ENCODE measurements around the gene SNCA.

Gene SNCA

DNA sequence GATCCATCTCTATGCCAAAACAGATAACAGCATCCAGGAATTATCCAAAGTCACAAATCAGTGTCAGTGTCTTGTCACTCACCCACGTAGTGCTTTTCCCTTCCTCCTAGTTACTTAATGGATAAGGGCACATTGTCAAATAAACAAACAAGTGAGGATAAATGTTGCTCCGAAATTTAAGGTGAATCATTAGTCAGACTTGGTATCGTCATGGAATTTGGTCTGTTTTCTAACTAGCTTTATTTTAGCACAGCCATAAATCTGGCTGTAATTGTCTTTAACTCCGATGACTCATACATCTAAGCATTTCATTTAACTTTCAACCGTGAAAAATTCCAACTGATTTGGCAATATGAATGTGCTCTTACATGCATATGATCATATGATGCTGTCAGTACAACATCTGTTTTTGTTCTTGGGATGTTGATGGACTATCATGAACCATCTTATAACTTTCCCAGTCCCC is 83.3 kb downstream of the SNCA start:
- Histone ChIP-seq H3F3A (ENCODE audit: insufficient read depth, low read length) (no peaks in the 10 kb centered on the region), H3K9ac (ENCODE audit: low read length) (no peak overlapping the region), H3K36me3 (ENCODE audit: insufficient read depth, low read length) (no peaks in the 10 kb centered on the region), H3K4me3 (ENCODE audit: low read depth, low read length, poor library complexity, severe bottlenecking) (no peak overlapping the region), H3K9me3 (ENCODE audit: low read length) (no peaks in the 10 kb centered on the region), H3K4me2 (ENCODE audit: low read length) (no peak overlapping the region), H3K4me1 (ENCODE audit: insufficient read depth, low read length, severe bottlenecking) (no peaks in the 10 kb centered on the region), H4K20me1 (ENCODE audit: insufficient read depth, low read length) (no peaks in the 10 kb centered on the region), H3K27me3 (ENCODE audit: insufficient read depth, low read length) (no peaks in the 10 kb centered on the region), H2AFZ (ENCODE audit: low read length) (no peak overlapping the region), H3K79me2 (ENCODE audit: insufficient read depth, low read length) (no peaks in the 10 kb centered on the region), H3K9me2 (ENCODE audit: low read depth, low read length) (no peaks in the 10 kb centered on the region), H3K27ac (ENCODE audit: low read depth, low read length, poor library complexity, severe bottlenecking) (no peak overlapping the region)
- TF ChIP-seq, protein P1, sequence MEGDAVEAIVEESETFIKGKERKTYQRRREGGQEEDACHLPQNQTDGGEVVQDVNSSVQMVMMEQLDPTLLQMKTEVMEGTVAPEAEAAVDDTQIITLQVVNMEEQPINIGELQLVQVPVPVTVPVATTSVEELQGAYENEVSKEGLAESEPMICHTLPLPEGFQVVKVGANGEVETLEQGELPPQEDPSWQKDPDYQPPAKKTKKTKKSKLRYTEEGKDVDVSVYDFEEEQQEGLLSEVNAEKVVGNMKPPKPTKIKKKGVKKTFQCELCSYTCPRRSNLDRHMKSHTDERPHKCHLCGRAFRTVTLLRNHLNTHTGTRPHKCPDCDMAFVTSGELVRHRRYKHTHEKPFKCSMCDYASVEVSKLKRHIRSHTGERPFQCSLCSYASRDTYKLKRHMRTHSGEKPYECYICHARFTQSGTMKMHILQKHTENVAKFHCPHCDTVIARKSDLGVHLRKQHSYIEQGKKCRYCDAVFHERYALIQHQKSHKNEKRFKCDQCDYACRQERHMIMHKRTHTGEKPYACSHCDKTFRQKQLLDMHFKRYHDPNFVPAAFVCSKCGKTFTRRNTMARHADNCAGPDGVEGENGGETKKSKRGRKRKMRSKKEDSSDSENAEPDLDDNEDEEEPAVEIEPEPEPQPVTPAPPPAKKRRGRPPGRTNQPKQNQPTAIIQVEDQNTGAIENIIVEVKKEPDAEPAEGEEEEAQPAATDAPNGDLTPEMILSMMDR (IDR thresholded peaks at IDR 0.05; ENCODE audit: low read length) = no peak
- TF ChIP-seq EZH2 (IDR thresholded peaks at IDR 0.05; ENCODE audit: borderline replicate concordance, low read length) = no peak

DNA sequence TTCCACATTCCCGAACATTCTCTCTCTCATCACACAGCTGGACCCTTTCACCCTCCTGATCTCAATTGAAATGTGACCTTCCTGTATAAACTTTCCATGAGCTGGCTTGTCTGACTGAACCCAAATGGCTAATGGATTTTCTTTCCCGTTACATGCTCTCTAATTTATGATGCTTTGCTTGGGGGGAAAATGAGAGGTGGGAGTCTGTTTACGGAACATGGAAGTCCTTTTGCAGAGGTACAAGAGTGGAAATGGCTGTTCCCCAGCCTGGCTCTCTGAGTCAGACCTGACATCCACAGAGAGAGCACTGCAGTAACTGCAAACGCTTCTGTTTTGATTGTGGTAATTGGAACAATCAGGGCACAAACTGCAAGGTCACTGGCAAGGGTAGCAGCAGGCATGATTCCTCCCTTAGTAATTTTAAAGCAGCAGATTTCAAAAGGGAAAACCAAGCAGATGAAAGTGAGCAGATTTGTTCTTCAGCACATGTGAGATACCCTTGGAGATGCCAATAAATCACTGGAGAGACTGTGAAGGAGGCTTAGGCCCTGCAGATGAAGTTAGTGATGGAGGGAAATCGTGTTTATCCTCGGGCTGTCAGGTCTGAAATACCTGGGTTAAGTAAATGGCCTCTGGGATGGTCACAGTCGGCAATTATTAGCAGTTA is 83.9 kb downstream of the SNCA start:
- Histone ChIP-seq H3K4me3 (ENCODE audit: low read depth, low read length, poor library complexity, severe bottlenecking) (no peak overlapping the region), H3K36me3 (ENCODE audit: insufficient read depth, low read length) (no peaks in the 10 kb centered on the region), H2AFZ (ENCODE audit: low read length) (no peak overlapping the region), H3K9me2 (ENCODE audit: low read depth, low read length) (no peaks in the 10 kb centered on the region), H3K4me2 (ENCODE audit: low read length) (no peak overlapping the region), H3K9ac (ENCODE audit: low read length) (no peak overlapping the region), H4K20me1 (ENCODE audit: insufficient read depth, low read length) (no peaks in the 10 kb centered on the region), H3K9me3 (ENCODE audit: low read length) (no peaks in the 10 kb centered on the region), H3K27ac (ENCODE audit: low read depth, low read length, poor library complexity, severe bottlenecking) (no peak overlapping the region), H3F3A (ENCODE audit: insufficient read depth, low read length) (no peaks in the 10 kb centered on the region), H3K27me3 (ENCODE audit: insufficient read depth, low read length) (no peaks in the 10 kb centered on the region), H3K79me2 (ENCODE audit: insufficient read depth, low read length) (no peaks in the 10 kb centered on the region), H3K4me1 (ENCODE audit: insufficient read depth, low read length, severe bottlenecking) (no peaks in the 10 kb centered on the region)
- TF ChIP-seq, protein P1 (IDR thresholded peaks at IDR 0.05; ENCODE audit: low read length) = no peak
- TF ChIP-seq EZH2 (IDR thresholded peaks at IDR 0.05; ENCODE audit: borderline replicate concordance, low read length) = no peak

DNA sequence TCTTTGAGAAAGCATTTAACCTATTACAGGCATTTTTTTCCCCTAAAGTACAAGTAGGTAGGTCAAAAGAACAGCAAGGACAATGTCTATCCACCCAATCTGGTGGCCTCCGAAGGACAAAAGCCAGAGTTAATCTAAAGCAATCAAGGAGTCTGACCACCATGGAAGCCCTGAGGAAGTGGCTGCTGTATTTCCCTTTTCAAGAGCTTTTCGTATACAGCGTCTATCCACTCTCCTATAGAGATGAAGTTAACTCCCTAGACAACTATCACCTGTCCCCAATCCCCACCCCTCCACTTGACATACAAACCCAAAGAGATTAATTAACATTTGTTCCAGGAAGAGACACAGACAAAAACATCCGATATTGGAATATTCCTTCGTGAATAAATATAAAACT is 85.5 kb downstream of the SNCA start:
- Histone ChIP-seq H2AFZ (ENCODE audit: low read length) (no peak overlapping the region), H3K4me3 (ENCODE audit: low read depth, low read length, poor library complexity, severe bottlenecking) (no peak overlapping the region), H3K27me3 (ENCODE audit: insufficient read depth, low read length) (no peaks in the 10 kb centered on the region), H3K27ac (ENCODE audit: low read depth, low read length, poor library complexity, severe bottlenecking) (no peak overlapping the region), H3K4me1 (ENCODE audit: insufficient read depth, low read length, severe bottlenecking) (no peaks in the 10 kb centered on the region), H3K9ac (ENCODE audit: low read length) (no peak overlapping the region), H3K4me2 (ENCODE audit: low read length) (no peak overlapping the region), H4K20me1 (ENCODE audit: insufficient read depth, low read length) (no peaks in the 10 kb centered on the region), H3K9me3 (ENCODE audit: low read length) (no peaks in the 10 kb centered on the region), H3K79me2 (ENCODE audit: insufficient read depth, low read length) (no peaks in the 10 kb centered on the region), H3K36me3 (ENCODE audit: insufficient read depth, low read length) (no peaks in the 10 kb centered on the region), H3K9me2 (ENCODE audit: low read depth, low read length) (no peaks in the 10 kb centered on the region), H3F3A (ENCODE audit: insufficient read depth, low read length) (no peaks in the 10 kb centered on the region)
- TF ChIP-seq, protein P1 (IDR thresholded peaks at IDR 0.05; ENCODE audit: low read length) = no peak
- TF ChIP-seq EZH2 (IDR thresholded peaks at IDR 0.05; ENCODE audit: borderline replicate concordance, low read length) = no peak
